ENCODE results near the gene RAI1. TPM values are rescaled to one million over a fixed set of nuclear protein-coding genes. Genes with fewer than 3 reads are reported as not detected.

The RAI1 gene
- total and polyA plus RNA-seq, 2 of the 13 experiments (the other 11 are each of a cell fraction or from before 2014, with no cell fraction given) = 3.4 to 5.2 TPM

- TF ChIP-seq RBM39 (IDR thresholded peaks at IDR 0.05; ENCODE audit: low read depth, low read length, poor library complexity, severe bottlenecking) = peak; percentile 53
- TF ChIP-seq ZBTB14 (CRISPR knock-in tag; IDR thresholded peaks at IDR 0.05) = peak; percentile 85
- peak; percentile 73; the same call in 1 of the 2 replicates for TF ChIP-seq THAP9 (CRISPR knock-in tag; IDR thresholded peaks at IDR 0.05; ENCODE audit: borderline replicate concordance)
- TF ChIP-seq ZNF687 (CRISPR knock-in tag; IDR thresholded peaks at IDR 0.05) = peak; percentile 69
- no peak for TF ChIP-seq FOXP4 (CRISPR knock-in tag; IDR thresholded peaks at IDR 0.05)
- peak; percentile 84 for TF ChIP-seq RFX3 (CRISPR knock-in tag; IDR thresholded peaks at IDR 0.05)
- TF ChIP-seq FOXA3 (CRISPR knock-in tag; IDR thresholded peaks at IDR 0.05) = no peak
- 0 out of 2 replicates have a peak, but pooled peaks have one; percentile 33 for TF ChIP-seq ZNF205 (CRISPR knock-in tag; IDR thresholded peaks at IDR 0.05)
- TF ChIP-seq ZNF264 (CRISPR knock-in tag; IDR thresholded peaks at IDR 0.05) = no peak
- no peak for TF ChIP-seq RELA (CRISPR knock-in tag; IDR thresholded peaks at IDR 0.05)
- TF ChIP-seq ZNF280D (CRISPR knock-in tag; IDR thresholded peaks at IDR 0.05) = 0 out of 2 replicates have a peak, but pooled peaks have one; percentile 29
- no peak for TF ChIP-seq ZNF639 (CRISPR knock-in tag; conservative IDR thresholded peaks at IDR 0.05)
Measured at GRCh38 chr17:17752089-17752820, 71.0 kb downstream of the RAI1 start (continued).

Data from HepG2 (cell line).